ENCODE measurements around the gene TRIO. TPM values are rescaled to one million over a fixed set of nuclear protein-coding genes. Genes with fewer than 3 reads are reported as not detected.

The TRIO gene
- total RNA-seq, 6 experiments from 2014 or later, result 167 to 219 (median 190) TPM

GRCh38 chr5:14469551-14470377 lies 326.6 kb downstream of the TRIO start:
- no peak for DNase-seq
- H3K27ac Mint-ChIP-seq, result peak overlapping the region; percentile 77

GRCh38 chr5:14471507-14471906 lies 328.4 kb downstream of the TRIO start:
- H3K9me3 Mint-ChIP-seq, result no peaks in the 10 kb centered on the region
- TF ChIP-seq CTCF (IDR thresholded peaks at IDR 0.05), result no peak
- H3K27me3 Mint-ChIP-seq (ENCODE audit: insufficient read depth), result peaks cover 19% of the 10 kb centered on the region
- DNase-seq, result no peak
- no peak overlapping the region; the same call in 1 of the 2 replicates for H3K4me3 Mint-ChIP-seq
- H3K27ac Mint-ChIP-seq, result peak overlapping the region; percentile 64
- H3K36me3 Mint-ChIP-seq (ENCODE audit: low read depth), result peaks cover 63% of the 10 kb centered on the region
- H3K4me1 Mint-ChIP-seq (ENCODE audit: low read depth), result peaks cover 76% of the 10 kb centered on the region

More at GRCh38 chr5:14469551-14470377, 326.6 kb downstream of the TRIO start:
- H3K4me1 Mint-ChIP-seq (ENCODE audit: low read depth), result peaks cover 69% of the 10 kb centered on the region
- TF ChIP-seq CTCF (IDR thresholded peaks at IDR 0.05), result no peak
- H3K27me3 Mint-ChIP-seq (ENCODE audit: insufficient read depth), result peaks cover 19% of the 10 kb centered on the region
- H3K9me3 Mint-ChIP-seq, result no peaks in the 10 kb centered on the region
- peaks cover 72% of the 10 kb centered on the region for H3K36me3 Mint-ChIP-seq (ENCODE audit: low read depth)
- peak overlapping the region; percentile 54 for H3K4me3 Mint-ChIP-seq

GRCh38 chr5:14472986-14473567 lies 329.9 kb downstream of the TRIO start:
- Mint-ChIP-seq H3K4me1 (ENCODE audit: low read depth) (peaks cover 79% of the 10 kb centered on the region), H3K9me3 (no peaks in the 10 kb centered on the region), H3K36me3 (ENCODE audit: low read depth) (peaks cover 68% of the 10 kb centered on the region), H3K4me3 (no peak overlapping the region), H3K27ac (peak overlapping the region; percentile 29; the same call in 1 of the 2 replicates), H3K27me3 (ENCODE audit: insufficient read depth) (peaks cover 13% of the 10 kb centered on the region)
- TF ChIP-seq CTCF (IDR thresholded peaks at IDR 0.05), result no peak
- DNase-seq, result no peak

GRCh38 chr5:14475045-14475444 lies 331.9 kb downstream of the TRIO start:
- peaks cover 13% of the 10 kb centered on the region for H3K27me3 Mint-ChIP-seq (ENCODE audit: insufficient read depth)
- DNase-seq, result no peak
- H3K4me3 Mint-ChIP-seq, result peak overlapping the region; percentile 1; the same call in 1 of the 2 replicates
- no peaks in the 10 kb centered on the region for H3K9me3 Mint-ChIP-seq
- TF ChIP-seq CTCF (IDR thresholded peaks at IDR 0.05), result no peak
- H3K4me1 Mint-ChIP-seq (ENCODE audit: low read depth), result peaks cover 59% of the 10 kb centered on the region
- H3K27ac Mint-ChIP-seq, result peak overlapping the region; percentile 92
- H3K36me3 Mint-ChIP-seq (ENCODE audit: low read depth), result peaks cover 67% of the 10 kb centered on the region

- peak; percentile 73 for DNase-seq
- H3K9me3 Mint-ChIP-seq, result no peaks in the 10 kb centered on the region
- peak overlapping the region; percentile 92 for H3K27ac Mint-ChIP-seq
- peaks cover 40% of the 10 kb centered on the region for H3K4me1 Mint-ChIP-seq (ENCODE audit: low read depth)
- peaks cover 18% of the 10 kb centered on the region for H3K27me3 Mint-ChIP-seq (ENCODE audit: insufficient read depth)
- no peak for TF ChIP-seq CTCF (IDR thresholded peaks at IDR 0.05)
- peak overlapping the region; percentile 43; the same call in 1 of the 2 replicates for H3K4me3 Mint-ChIP-seq
- peaks cover 61% of the 10 kb centered on the region for H3K36me3 Mint-ChIP-seq (ENCODE audit: low read depth)
These were observed 333.8 kb downstream of the TRIO start for GRCh38 chr5:14476786-14477435.

Measured in HFFc6 (cell line).